Suprapubic skin (tissue), 4 donors: ENCODE data around the gene AGT.

Experiments
- EP300 ChIP-seq: sonication (generic); formaldehyde crosslinking; IDR thresholded peaks from one replicate; pipeline ENCODE4 v1.6.1; 2017; ENCODE audit warnings: antibody characterized with exemption
- POLR2A ChIP-seq, 2 donors: fragments of 450-650 bp; IDR thresholded peaks; one replicate each; pipeline ENCODE4 v1.6.1; 2017; ENCODE audit warnings: antibody characterized with exemption in 2 of 2, mild to moderate bottlenecking in 2 of 2, moderate library complexity in 2 of 2
- POLR2AphosphoS5 ChIP-seq, 3 donors: sonication (generic); formaldehyde crosslinking; IDR thresholded peaks; one replicate each; pipeline ENCODE4 v1.6.1; 2017; ENCODE audit warnings: antibody characterized with exemption in 3 of 3
- TF ChIP-seq, protein P1 (sequence below), 2 donors: fragments of 200-600 bp in 1 of 2; fragments of 450-650 bp in 1 of 2; sonication (generic) in 1 of 2; IDR thresholded peaks; one replicate each; pipeline ENCODE4 v1.5.1; 2016 to 2019; ENCODE audit warnings: antibody characterized with exemption in 2 of 2, mild to moderate bottlenecking in 1 of 2, moderate library complexity in 1 of 2

- TF ChIP-seq POLR2A (IDR thresholded peaks at IDR 0.05): no peak
- TF ChIP-seq POLR2AphosphoS5 (IDR thresholded peaks at IDR 0.05): no peak
- TF ChIP-seq, protein P1, sequence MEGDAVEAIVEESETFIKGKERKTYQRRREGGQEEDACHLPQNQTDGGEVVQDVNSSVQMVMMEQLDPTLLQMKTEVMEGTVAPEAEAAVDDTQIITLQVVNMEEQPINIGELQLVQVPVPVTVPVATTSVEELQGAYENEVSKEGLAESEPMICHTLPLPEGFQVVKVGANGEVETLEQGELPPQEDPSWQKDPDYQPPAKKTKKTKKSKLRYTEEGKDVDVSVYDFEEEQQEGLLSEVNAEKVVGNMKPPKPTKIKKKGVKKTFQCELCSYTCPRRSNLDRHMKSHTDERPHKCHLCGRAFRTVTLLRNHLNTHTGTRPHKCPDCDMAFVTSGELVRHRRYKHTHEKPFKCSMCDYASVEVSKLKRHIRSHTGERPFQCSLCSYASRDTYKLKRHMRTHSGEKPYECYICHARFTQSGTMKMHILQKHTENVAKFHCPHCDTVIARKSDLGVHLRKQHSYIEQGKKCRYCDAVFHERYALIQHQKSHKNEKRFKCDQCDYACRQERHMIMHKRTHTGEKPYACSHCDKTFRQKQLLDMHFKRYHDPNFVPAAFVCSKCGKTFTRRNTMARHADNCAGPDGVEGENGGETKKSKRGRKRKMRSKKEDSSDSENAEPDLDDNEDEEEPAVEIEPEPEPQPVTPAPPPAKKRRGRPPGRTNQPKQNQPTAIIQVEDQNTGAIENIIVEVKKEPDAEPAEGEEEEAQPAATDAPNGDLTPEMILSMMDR (IDR thresholded peaks at IDR 0.05): no peak
- no peak for TF ChIP-seq EP300
These were observed 47.7 kb upstream of the AGT start for GRCh38 chr1:230761443-230762167.
